NCI-H1436 treated with DMSO at 0.1 percent for 48 hours (cell line): ENCODE data around the gene OGFR.

Source experiments
- DNase-seq: peaks from one replicate; lab custom pipeline; 2025; lab: John Stamatoyannopoulos, UW

Gene OGFR

DNA sequence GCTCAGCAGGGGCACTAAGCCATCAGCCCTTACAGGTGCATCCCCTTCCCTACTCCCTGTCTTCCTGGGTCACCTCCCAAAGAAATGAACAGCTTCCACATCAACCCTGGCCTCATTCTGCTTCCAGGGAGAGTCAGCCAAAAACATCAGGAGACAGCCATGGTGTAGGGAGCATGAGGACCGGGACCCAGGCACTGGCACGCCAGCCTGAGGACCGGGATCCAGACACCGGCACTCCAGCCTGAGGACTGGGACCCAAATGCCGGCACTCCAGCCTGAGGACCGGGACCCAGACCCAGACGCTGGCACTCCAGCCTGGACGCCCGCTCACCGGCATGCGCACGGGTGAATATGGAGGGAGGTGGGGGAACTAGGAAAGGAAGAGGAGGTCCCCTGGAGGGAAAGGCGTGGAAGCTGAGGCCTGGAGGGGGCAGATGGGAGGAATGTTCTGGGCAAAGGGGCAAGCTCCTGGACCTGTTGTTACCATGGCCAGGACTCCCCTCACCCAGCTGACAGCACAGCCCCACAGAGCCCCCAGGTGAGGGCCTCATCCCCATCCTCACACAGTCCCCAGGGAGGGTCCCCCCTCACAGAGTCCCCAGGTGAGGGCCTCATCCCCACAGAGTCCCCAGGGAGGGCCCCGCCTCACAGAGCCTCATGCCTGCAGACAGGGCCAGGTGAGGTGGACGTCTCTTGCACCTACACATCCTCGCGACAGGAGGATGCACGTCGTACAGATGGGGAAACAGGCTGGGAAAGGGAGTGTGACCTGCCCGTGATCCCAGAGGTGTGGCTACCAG, 34.3 kb upstream of the OGFR start:
- no peak for DNase-seq

- DNase-seq, result no peak
Measured at GRCh38 chr20:62770916-62771315, 33.7 kb upstream of the OGFR start.

GRCh38 chr20:62771396-62772102, 33.1 kb upstream of the OGFR start:
- DNase-seq, result no peak

DNA sequence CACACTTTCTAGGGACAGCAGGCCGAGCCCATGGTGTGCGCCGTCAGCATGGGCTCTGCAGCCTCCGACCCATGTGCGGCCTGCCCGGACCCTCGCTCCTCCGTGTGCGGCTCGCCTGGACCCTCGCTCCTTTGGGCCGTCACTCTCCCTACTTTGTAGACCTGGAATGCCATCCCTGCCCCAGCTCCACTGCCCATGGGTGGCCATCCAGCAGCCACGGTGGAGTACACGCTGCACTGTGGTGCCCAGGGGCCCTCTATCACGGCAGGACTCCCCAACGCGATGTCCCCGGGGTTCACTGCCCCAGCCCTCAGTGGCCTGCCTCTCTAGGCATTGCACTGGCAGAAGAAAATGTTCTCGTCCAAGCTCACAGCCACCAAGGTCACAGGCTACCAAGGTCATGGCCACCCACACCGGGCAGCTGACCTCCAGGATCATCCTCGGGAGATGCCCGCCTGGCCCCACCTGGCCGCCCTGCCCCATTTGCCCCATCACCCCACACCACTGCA, 32.5 kb upstream of the OGFR start:
- DNase-seq, result no peak

GRCh38 chr20:62772619-62772989, 32.0 kb upstream of the OGFR start:
- DNase-seq, result no peak

GRCh38 chr20:62772990-62773844, 31.4 kb upstream of the OGFR start:
- DNase-seq, result no peak

GRCh38 chr20:62773845-62774714, 30.6 kb upstream of the OGFR start:
- DNase-seq, result no peak

GRCh38 chr20:62774762-62775161, 29.9 kb upstream of the OGFR start:
- no peak for DNase-seq

- DNase-seq, result no peak
Measured at GRCh38 chr20:62775206-62775605, 29.4 kb upstream of the OGFR start.

DNA sequence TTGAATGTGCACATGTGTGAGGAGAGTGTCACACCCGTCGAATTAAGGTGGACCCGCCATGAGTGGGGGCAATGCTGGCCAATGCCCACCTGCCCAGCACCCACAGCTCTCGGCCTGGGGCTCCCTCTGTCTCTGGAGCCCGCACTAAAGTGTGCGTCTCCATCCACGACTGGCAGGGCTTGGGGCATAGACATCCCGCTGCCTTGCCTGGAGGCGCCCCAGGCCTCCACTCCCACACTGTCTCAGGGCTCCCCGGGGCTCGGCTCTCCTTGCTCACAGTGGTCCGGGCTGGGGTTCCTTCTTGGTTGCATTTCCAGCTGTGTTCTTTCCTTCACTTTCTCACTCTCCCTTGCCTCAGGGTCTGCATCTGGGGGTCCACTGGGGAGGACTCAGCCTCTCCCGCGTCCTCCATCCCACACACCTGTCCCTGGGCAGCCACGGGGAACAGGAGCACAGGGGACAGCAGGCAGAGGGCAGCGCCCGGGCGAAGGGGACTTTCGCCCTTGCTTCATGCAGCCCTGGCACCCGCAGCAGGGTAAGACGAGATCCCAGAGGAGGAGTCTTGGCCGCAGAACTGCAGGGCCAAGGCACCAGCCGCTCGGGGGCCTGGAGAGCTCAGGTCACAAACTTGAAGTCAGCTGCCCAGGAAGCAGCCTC, 28.5 kb upstream of the OGFR start:
- DNase-seq, result no peak

GRCh38 chr20:62776692-62777527, 27.7 kb upstream of the OGFR start:
- DNase-seq, result no peak

GRCh38 chr20:62777528-62777830, 27.2 kb upstream of the OGFR start:
- DNase-seq, result no peak

DNA sequence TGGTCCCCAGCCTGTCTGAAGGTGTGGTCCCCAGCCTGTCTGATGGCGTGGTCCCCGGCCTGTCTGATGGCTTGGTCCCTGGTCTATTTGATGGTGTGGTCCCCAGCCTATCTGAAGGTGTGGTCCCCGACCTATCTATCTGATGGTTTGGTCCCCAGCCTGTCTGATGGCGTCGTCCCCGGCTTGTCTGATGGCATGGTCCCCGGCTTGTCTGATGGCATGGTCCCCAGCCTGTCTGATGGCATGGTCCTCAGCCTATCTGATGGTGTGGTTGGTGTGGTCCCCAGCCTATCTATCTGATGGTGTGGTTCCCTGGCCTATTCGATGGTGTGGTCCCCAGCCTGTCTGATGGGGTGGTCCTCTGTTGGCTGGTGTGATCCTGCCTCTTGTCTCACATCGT, 26.6 kb upstream of the OGFR start:
- DNase-seq, result no peak

DNA sequence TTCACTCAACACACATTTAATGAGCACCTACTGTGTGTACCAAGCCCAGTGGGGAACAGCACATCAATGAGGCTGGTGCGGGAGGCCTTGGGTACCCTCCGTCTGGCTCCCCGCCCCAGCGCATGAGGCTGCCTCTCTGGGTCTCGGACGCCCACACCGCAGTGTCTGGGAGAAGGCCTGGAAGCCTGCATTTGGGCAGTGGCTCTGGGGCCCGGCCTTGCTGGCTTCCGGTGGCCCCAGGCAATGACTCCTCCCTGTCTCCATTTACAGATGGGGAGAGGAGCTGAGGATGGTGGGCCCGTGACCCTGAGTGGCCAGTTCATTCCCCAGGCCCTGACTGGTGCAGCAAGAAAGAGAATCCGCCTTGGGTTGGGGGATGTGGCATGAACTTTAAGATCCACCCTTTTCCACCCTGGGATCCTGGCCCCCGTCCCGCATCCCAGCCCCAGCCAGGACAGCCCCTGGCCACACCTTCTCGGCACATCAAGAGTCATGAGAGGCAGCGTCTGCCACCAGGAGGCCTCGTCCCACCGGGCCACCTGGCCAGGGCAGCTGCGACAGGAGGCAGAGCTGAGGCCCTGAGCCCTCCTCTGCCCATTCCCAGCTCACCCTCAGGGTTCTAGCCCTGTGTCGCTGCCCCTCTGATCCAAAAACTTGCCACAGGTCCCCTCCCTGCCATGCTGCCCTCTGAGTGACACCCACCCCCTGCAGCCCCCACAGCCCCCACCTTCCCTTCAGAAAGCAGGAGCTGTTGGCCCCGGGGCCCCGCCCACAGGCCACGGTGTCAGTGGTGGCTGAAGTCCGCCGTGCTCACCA, 25.8 kb upstream of the OGFR start:
- DNase-seq, result no peak

DNA sequence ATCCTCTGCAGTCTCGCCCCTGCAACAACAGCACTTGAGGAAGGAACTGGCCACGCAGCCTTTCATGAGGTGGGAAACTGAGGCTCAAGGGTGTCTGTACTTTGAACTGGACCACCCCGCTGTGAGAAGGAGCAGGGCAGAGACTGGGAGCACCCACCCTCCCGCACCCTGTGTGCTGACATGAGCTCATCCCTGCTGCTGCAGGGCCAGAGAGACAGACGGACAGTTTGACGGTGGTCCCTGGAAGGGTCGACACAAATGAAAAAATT, 25.3 kb upstream of the OGFR start:
- DNase-seq, result no peak

GRCh38 chr20:62780204-62780603, 24.4 kb upstream of the OGFR start:
- no peak for DNase-seq

DNA sequence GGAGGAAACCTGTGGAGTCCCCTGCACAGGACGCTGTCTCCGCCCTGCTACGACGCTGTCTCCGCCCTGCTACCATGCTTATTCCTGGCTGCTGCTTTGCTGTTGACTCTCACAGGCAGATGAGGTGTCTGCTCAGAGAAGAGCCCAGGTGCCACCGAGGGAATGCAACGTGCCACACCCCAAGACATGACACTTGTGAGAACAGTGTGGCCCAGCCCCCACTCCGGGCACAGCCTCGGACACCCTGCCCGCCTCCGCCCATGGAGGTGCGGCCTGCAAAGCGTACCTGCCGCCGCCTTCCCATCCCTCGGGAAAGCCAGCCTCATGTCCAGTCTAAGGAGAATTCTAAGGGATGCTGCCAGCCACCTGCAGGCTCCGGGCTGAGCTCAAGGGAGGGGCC, 23.9 kb upstream of the OGFR start:
- no peak for DNase-seq

DNA sequence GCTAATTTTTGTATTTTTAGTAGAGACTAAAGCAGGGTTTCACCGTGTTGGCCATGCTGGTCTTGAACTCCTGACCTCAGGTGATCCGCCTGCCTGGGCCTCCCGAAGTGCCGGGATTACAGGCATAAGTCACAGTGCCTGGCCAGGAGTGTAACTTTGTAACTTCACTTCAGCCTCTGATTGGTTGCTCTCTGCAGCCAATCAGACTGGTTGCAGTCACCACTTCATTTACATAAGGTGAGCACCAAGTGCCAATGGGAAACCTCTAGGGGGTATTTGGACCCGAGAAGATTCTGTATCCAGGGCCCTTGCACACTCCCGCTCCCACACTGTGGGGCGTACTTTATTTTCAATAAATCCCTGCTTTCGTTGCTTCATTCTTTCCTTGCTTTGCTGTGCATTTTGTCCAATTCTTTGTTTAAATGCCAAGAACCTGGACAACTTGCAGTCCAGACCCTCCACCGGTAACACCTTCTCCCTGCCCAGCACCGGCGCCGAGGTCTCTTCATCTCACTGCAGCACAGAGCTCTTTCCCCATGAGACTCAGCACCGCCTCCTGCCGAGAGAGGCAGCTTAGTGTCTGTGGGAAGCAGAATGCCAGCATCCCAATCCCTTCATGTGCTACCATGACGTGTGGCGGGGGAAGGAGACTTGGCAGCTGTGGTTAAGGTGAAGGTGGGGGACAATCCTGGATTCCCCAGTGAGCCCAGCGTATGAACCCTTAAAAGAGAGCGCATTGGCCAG, 22.3 kb upstream of the OGFR start:
- no peak for DNase-seq

DNA sequence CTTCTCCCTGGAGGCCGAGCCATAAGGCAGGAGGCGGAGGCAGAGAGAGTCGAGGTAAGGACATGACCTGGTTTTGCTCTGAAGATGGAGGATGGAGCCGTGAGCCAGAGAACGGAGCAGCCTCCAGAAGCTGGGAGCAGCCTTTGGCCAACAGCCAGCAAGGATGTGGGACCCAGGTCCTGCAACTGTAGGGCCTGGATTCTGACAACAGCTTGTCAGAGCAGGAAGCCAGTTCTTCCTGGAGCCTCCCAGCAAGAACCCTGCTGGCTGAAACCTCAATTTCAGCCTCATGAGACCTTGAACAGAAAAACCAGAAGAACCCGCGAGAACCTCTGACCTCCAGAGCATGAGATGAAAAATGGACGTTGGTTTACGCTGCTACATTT, 21.7 kb upstream of the OGFR start:
- DNase-seq, result no peak
